GM12874 (cell line): ENCODE measurements around the gene NUCB2.

Experiments
- TF ChIP-seq, protein P1 (sequence below): IDR thresholded peaks from 2 replicates; pipeline ENCODE4 v1.5.1; 2011; ENCODE audit warnings: low read depth, mild to moderate bottlenecking, control low read depth, low read length, moderate library complexity; ENCODE audit not compliant: insufficient read depth

NUCB2 gene

DNA sequence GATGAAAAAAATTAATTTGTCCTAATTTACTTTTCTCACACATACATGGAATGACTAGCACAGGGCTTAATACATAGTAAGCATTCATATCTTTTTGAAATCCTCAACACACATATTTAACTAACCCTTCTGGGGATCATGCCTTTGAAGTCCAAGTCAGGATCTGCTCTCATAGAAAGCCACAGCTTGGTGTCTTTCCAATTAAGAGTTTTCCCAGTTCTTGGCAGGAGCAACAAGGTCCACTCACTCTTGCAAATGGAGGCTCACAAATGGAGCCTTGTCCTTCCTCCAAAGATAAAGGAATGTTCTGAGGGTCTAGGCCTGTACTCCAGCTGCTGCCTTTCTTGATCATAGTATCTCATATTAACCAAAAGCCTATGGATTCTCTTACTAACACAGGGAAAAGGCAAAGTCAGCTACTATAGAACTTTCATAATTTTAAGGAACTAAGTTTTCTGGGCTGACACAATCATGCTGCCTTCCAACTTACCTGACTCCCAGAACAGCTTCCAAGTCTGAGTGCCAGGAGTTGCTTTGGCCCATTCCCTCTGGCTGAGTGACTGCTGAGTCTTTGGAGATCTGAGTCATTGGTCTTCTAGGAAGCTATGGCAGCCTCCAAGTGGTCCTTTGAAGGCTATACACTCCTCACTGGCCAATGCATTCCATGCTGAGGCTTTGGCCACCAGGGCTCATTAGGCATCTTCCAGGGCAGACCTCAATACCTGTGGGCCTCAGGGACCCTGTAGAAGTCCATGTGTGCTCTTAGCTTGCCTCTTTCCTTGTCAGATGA, 25.8 kb upstream of the NUCB2 start:
- TF ChIP-seq, protein P1, sequence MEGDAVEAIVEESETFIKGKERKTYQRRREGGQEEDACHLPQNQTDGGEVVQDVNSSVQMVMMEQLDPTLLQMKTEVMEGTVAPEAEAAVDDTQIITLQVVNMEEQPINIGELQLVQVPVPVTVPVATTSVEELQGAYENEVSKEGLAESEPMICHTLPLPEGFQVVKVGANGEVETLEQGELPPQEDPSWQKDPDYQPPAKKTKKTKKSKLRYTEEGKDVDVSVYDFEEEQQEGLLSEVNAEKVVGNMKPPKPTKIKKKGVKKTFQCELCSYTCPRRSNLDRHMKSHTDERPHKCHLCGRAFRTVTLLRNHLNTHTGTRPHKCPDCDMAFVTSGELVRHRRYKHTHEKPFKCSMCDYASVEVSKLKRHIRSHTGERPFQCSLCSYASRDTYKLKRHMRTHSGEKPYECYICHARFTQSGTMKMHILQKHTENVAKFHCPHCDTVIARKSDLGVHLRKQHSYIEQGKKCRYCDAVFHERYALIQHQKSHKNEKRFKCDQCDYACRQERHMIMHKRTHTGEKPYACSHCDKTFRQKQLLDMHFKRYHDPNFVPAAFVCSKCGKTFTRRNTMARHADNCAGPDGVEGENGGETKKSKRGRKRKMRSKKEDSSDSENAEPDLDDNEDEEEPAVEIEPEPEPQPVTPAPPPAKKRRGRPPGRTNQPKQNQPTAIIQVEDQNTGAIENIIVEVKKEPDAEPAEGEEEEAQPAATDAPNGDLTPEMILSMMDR, result no peak

DNA sequence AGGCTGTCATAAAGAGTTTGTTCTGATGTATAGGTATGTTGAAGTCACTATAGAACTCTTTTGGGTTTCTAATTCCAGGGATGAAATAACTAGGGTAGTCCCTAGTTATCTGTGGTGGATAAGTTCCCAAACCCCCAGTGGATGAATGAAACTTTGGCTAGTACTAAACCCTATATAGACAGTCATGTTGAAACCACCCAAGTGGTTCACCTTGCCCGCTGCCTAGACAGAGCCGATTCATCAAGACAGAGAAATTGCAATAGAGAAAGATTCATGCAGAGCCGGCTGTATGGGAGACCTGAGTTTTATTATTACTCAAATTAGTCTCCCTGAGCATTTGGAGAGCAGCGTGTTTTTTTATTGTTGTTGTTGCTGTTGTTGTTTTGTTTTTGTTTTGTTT, 23.8 kb upstream of the NUCB2 start:
- TF ChIP-seq, protein P1, result no peak

DNA sequence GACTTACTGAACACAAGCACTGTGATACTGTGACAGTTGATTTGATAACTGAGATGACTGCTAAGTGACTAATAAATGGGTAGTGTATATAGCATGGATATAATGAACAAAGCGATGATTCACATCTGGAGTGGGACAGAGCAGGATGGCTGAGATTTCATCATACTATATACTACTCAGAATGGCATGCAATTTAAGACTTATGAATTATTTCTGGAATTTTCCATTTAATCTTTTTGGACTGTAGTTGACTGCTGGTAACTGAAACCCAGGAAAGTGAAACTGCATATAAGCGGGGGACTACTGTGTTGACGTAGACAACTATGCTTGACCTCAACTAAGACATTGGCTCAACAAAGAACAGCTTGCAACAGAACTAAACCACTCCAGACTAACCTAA, 20.0 kb upstream of the NUCB2 start:
- TF ChIP-seq, protein P1, result no peak

DNA sequence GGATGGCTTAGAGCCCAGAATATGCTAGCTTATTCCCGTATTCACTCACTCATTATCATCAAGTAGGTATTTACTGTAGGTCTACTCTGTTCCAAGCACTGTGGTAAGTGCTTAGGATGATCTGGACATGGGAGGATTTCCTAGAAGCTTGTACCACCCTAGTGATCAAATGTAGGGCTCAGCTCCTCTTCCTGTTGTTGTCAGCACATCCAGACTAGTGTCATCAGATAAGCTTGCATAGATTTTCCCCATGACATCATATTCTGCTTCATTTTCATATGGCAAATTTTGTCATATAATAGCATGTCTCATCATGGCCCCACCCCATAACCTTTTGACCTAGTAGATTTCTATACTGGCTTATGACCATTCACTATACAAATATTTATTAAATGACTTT, 19.3 kb upstream of the NUCB2 start:
- TF ChIP-seq, protein P1, result no peak

DNA sequence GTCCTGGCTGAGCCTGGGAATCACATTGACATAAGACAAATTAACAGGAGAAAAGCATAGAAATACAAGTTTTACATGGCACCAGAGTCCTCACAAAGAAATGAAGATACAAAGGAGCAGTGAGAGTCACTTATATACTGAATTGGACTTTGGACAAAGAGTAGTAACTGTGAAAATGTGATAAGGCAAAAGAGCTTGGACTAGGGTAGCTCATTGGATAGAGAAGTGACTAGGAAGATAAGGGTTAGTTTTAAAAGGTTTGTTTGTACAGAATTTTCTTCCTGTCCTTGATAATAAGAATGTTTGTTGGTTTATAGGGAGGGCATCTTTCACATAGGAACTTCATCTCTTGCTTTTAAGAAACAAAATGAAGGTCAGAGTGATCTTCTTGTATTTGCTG, 17.9 kb upstream of the NUCB2 start:
- TF ChIP-seq, protein P1, result no peak

DNA sequence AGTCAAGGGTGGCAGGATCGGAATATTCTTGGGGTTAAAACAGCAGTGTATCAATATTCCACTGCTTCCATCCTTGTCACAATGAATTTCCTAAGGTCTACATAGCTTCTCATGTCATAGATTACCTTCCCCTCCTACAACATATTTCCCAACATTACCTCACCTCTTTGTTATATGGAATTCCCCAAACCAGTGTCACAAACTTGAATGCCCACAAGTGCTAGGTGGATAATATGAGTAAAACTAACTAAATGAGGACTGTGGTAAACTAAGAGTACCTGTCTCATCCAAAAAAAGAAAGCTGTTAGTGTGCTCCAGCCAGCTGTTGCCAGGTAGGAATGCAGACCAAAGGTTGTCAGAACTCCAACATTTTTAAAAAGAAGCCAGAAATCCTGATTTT, 17.0 kb upstream of the NUCB2 start:
- TF ChIP-seq, protein P1, result no peak

DNA sequence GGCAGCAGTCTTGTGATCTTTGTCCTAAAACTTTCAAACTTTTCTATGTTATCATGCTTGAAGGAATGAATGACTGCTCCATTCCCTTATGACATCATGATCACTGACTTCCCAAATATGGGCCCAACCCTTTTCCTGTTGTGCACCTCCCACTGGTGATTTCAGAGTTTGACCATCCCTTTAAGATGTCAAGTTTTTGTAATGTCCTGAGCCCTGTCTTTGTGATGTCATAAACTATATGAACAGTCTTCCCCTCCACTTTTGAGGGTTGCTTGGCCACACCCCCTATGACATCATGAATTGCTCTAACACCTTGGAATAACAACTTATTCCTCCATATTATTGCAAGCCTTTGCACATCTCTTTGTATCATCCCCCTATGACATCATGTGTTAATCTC, 16.5 kb upstream of the NUCB2 start:
- TF ChIP-seq, protein P1, result no peak

DNA sequence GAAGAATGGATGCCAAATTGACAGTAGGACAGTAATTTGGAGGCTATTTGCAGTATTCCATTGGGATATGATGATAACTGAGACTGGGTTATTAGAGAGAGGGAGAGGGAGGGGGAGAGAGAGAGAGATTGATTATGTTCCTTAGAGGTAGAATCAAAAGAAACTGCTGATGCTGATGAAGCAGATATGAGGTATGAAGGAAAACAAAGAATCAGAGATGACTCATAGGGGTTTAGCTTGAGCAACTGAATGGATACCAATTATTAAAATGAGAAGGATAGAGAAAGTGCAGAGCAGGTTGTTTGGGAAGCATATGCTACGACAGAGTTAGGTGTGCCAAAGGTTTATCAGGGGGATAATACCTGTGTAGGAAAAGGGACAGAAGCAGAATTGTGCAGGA, 12.8 kb upstream of the NUCB2 start:
- TF ChIP-seq, protein P1, result no peak
